HL-60 (cell line): ENCODE measurements around the gene MMRN1.

ENCODE experiments used
- POLR2AphosphoS5 ChIP-seq: IDR thresholded peaks from 2 replicates; pipeline ENCODE4 v1.6.1; 2012; ENCODE audit warnings: low read depth
- TF ChIP-seq, protein P1 (sequence below): IDR thresholded peaks from one replicate; pipeline ENCODE4 v1.5.1; 2011; ENCODE audit warnings: low read length, control low read depth, inconsistent platforms; ENCODE audit not compliant: insufficient read depth

DNA sequence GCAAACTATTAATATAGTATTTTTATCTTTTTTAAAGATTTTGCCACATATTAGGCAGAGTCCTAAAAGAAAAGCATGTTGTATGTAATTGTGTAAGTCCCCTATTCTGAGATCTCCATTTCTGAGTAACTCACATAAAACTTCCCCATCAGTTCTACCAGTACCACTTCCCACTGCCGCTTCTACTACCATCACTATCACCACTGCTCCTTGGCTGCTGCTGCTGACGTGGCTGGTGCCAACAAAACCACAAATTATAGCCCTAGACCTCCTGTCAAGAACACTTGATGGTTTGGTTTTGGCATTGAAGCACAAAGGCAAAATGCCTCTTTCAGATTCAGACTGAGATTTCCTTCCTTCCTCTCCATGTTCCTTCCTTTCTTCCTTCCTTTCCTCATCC lies 106.4 kb downstream of the MMRN1 start:
- TF ChIP-seq, protein P1, sequence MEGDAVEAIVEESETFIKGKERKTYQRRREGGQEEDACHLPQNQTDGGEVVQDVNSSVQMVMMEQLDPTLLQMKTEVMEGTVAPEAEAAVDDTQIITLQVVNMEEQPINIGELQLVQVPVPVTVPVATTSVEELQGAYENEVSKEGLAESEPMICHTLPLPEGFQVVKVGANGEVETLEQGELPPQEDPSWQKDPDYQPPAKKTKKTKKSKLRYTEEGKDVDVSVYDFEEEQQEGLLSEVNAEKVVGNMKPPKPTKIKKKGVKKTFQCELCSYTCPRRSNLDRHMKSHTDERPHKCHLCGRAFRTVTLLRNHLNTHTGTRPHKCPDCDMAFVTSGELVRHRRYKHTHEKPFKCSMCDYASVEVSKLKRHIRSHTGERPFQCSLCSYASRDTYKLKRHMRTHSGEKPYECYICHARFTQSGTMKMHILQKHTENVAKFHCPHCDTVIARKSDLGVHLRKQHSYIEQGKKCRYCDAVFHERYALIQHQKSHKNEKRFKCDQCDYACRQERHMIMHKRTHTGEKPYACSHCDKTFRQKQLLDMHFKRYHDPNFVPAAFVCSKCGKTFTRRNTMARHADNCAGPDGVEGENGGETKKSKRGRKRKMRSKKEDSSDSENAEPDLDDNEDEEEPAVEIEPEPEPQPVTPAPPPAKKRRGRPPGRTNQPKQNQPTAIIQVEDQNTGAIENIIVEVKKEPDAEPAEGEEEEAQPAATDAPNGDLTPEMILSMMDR: no peak
- TF ChIP-seq POLR2AphosphoS5: no peak
